Skeletal muscle tissue (tissue), 4 donors: ENCODE data around the gene ZNF628. TPM values are rescaled to one million over a fixed set of nuclear protein-coding genes. Genes with fewer than 3 reads are reported as not detected.

Experiments
- H3K27ac ChIP-seq: one replicate; pipeline ENCODE4 v1.7.0; 2013; ENCODE audit warnings: mild to moderate bottlenecking, low read depth, low read length, inconsistent platforms
- H3K27me3 ChIP-seq, 3 donors: one replicate each; pipeline ENCODE4 v1.7.0; 2013; ENCODE audit warnings: low read length in 3 of 3; ENCODE audit not compliant: control insufficient read depth in 3 of 3, insufficient read depth in 3 of 3
- H3K36me3 ChIP-seq, 3 donors: one replicate each; pipeline ENCODE4 v1.7.0; 2013; ENCODE audit warnings: low read length in 3 of 3; ENCODE audit not compliant: control insufficient read depth in 3 of 3, insufficient read depth in 3 of 3
- H3K4me1 ChIP-seq, 3 donors: one replicate each; pipeline ENCODE4 v1.7.0; 2013; ENCODE audit warnings: low read length in 3 of 3, mild to moderate bottlenecking in 3 of 3; ENCODE audit not compliant: control insufficient read depth in 3 of 3, insufficient read depth in 3 of 3
- H3K4me3 ChIP-seq, 3 donors: one replicate each; pipeline ENCODE4 v1.7.0; 2013; ENCODE audit warnings: low read length in 3 of 3
- H3K9ac ChIP-seq, 3 donors: one replicate each; pipeline ENCODE4 v1.7.0; 2013; ENCODE audit warnings: low read length in 3 of 3, mild to moderate bottlenecking in 3 of 3, moderate library complexity in 2 of 3, low read depth in 1 of 3
- H3K9me3 ChIP-seq, 3 donors: one replicate each; pipeline ENCODE4 v1.7.0; 2013; ENCODE audit warnings: low read length in 3 of 3; ENCODE audit not compliant: control insufficient read depth in 3 of 3
- total RNA-seq: library from RNA; depleted of rRNA; stranded (reverse); fragments of >200 nt; gene quantifications from one replicate; pipeline ENCODE4 v1.2.3, GENCODE V29; 2014
- donor health status: Osteomylitis.

ZNF628 gene
- total RNA-seq, 1 donor from 2014 or later: 0.52 TPM

- Histone ChIP-seq H3K9ac (no peak overlapping the region), H3K4me1 (peaks cover 14 to 25% (median 17%) of the 10 kb centered on the region in 3 donors), H3K27ac (no peak overlapping the region), H3K27me3 (no peaks in the 10 kb centered on the region), H3K9me3 (no peaks in the 10 kb centered on the region), H3K36me3 (peaks cover 0 to 6% (median 2%) of the 10 kb centered on the region in 3 donors), H3K4me3 (no peak overlapping the region)
These were observed 18.5 kb upstream of the ZNF628 start for GRCh38 chr19:55457683-55458457.

GRCh38 chr19:55459551-55459949 lies 16.9 kb upstream of the ZNF628 start:
- Histone ChIP-seq H3K9me3 (no peaks in the 10 kb centered on the region), H3K9ac (peak overlapping the region in 1 of 3 donors; percentile 25), H3K4me1 (peaks cover 14 to 25% (median 17%) of the 10 kb centered on the region in 3 donors), H3K4me3 (peak overlapping the region in 1 of 3 donors; percentile 23), H3K27me3 (no peaks in the 10 kb centered on the region), H3K27ac (no peak overlapping the region), H3K36me3 (peaks cover 0 to 6% (median 2%) of the 10 kb centered on the region in 3 donors)

GRCh38 chr19:55459950-55460657 lies 16.3 kb upstream of the ZNF628 start:
- peak overlapping the region in 2 of 3 donors; percentile 88 to 97 for H3K4me3 ChIP-seq
- peaks cover 0 to 6% (median 2%) of the 10 kb centered on the region in 3 donors for H3K36me3 ChIP-seq
- H3K4me1 ChIP-seq: peaks cover 14 to 25% (median 17%) of the 10 kb centered on the region in 3 donors
- peak overlapping the region in 2 of 3 donors; percentile 23 to 62 for H3K9ac ChIP-seq
- H3K27ac ChIP-seq: no peak overlapping the region
- H3K9me3 ChIP-seq: no peaks in the 10 kb centered on the region
- no peaks in the 10 kb centered on the region for H3K27me3 ChIP-seq

GRCh38 chr19:55460670-55461258 lies 15.7 kb upstream of the ZNF628 start:
- Histone ChIP-seq H3K36me3 (peaks cover 0 to 2% (median 2%) of the 10 kb centered on the region in 3 donors), H3K4me1 (peaks cover 14 to 25% (median 17%) of the 10 kb centered on the region in 3 donors), H3K9me3 (no peaks in the 10 kb centered on the region), H3K9ac (peak overlapping the region; percentile 88 to 94 (median 93)), H3K27me3 (no peaks in the 10 kb centered on the region), H3K4me3 (peak overlapping the region; percentile 88 to 97 (median 93)), H3K27ac (peak overlapping the region; percentile 91)

- peak within 1 kb of the TSS; percentile 88 to 97 (median 93) for H3K4me3 ChIP-seq
- peaks cover 14 to 25% (median 17%) of the 10 kb centered on the region in 3 donors for H3K4me1 ChIP-seq
- peak within 1 kb of the TSS; percentile 88 to 94 (median 93) for H3K9ac ChIP-seq
- no peaks in the 10 kb centered on the region for H3K27me3 ChIP-seq
- H3K27ac ChIP-seq: peak within 1 kb of the TSS; percentile 91
- no peaks in the 10 kb centered on the region for H3K36me3 ChIP-seq
- no peaks in the 10 kb centered on the region for H3K9me3 ChIP-seq
These were observed 15.0 kb upstream of the ZNF628 start, which contains the start of gene ISOC2 for GRCh38 chr19:55461259-55461973. ISOC2 (minus strand) TSS chr19:55461642; CDS start chr19:55456486, 5,156 bp downstream.

GRCh38 chr19:55461974-55462626 lies 14.3 kb upstream of the ZNF628 start:
- Histone ChIP-seq H3K9ac (peak overlapping the region; percentile 73 to 94 (median 76)), H3K27ac (peak overlapping the region; percentile 69), H3K4me1 (peaks cover 14 to 25% (median 17%) of the 10 kb centered on the region in 3 donors), H3K4me3 (peak overlapping the region; percentile 72 to 90 (median 78)), H3K27me3 (no peaks in the 10 kb centered on the region), H3K9me3 (no peaks in the 10 kb centered on the region), H3K36me3 (no peaks in the 10 kb centered on the region)

GRCh38 chr19:55462722-55463121 lies 13.7 kb upstream of the ZNF628 start:
- Histone ChIP-seq H3K9ac (peak overlapping the region in 1 of 3 donors; percentile 94), H3K4me1 (peaks cover 18 to 25% (median 21%) of the 10 kb centered on the region in 3 donors), H3K36me3 (no peaks in the 10 kb centered on the region), H3K4me3 (no peak overlapping the region), H3K9me3 (no peaks in the 10 kb centered on the region), H3K27ac (no peak overlapping the region), H3K27me3 (no peaks in the 10 kb centered on the region)

GRCh38 chr19:55463583-55464031 lies 12.8 kb upstream of the ZNF628 start:
- H3K4me3 ChIP-seq: no peak overlapping the region
- no peak overlapping the region for H3K27ac ChIP-seq
- peaks cover 21 to 29% (median 21%) of the 10 kb centered on the region in 3 donors for H3K4me1 ChIP-seq
- no peaks in the 10 kb centered on the region for H3K36me3 ChIP-seq
- no peaks in the 10 kb centered on the region for H3K9me3 ChIP-seq
- no peaks in the 10 kb centered on the region for H3K27me3 ChIP-seq
- H3K9ac ChIP-seq: no peak overlapping the region
